HL-60 (cell line): ENCODE measurements around the gene RPS4Y2.

Experiments used
- DNase-seq, 2 experiments: peaks; one replicate each; pipeline ENCODE4 v3.0.0-alpha.2; 2010 to 2020; ENCODE audit warnings: low read depth in 1 of 2, low spot score in 1 of 2
- H3K27ac ChIP-seq: fragments of 250-450 bp; sonication (Bioruptor Pico); replicated peaks from 2 replicates; pipeline ENCODE4 v1.5.1; 2020; ENCODE audit warnings: mild to moderate bottlenecking, moderate library complexity
- H3K27me3 ChIP-seq: fragments of 250-450 bp; sonication (Bioruptor Pico); 2 replicates; pipeline ENCODE4 v1.5.1; 2021; ENCODE audit warnings: mild to moderate bottlenecking, moderate library complexity; ENCODE audit not compliant: insufficient read depth, poor library complexity, severe bottlenecking
- H3K4me3 ChIP-seq: replicated peaks from 2 replicates; pipeline ENCODE4 v1.5.1; 2011; ENCODE audit warnings: mild to moderate bottlenecking, control low read depth, low read length; ENCODE audit not compliant: insufficient read depth
- CTCF ChIP-seq: IDR thresholded peaks from one replicate; pipeline ENCODE4 v1.5.1; 2011; ENCODE audit warnings: low read length, control low read depth, inconsistent platforms; ENCODE audit not compliant: insufficient read depth
- GABPA ChIP-seq: IDR thresholded peaks from 2 replicates; pipeline ENCODE4 v1.6.1; 2012; ENCODE audit warnings: low read depth
- POLR2AphosphoS5 ChIP-seq: IDR thresholded peaks from 2 replicates; pipeline ENCODE4 v1.6.1; 2012; ENCODE audit warnings: low read depth
- REST ChIP-seq: IDR thresholded peaks from 2 replicates; pipeline ENCODE4 v1.6.1; 2012; ENCODE audit warnings: low read depth; ENCODE audit not compliant: insufficient replicate concordance
- SPI1 ChIP-seq: IDR thresholded peaks from 2 replicates; pipeline ENCODE4 v1.6.1; 2012; ENCODE audit warnings: low read depth, mild to moderate bottlenecking, borderline replicate concordance

RPS4Y2 gene

GRCh38 chrY:20813459-20813858, 57.6 kb downstream of the RPS4Y2 start:
- no peak overlapping the region for H3K4me3 ChIP-seq
- DNase-seq = no peak
- no peaks in the 10 kb centered on the region for H3K27me3 ChIP-seq
- TF ChIP-seq GABPA (no peak), CTCF (no peak), REST (no peak), POLR2AphosphoS5 (no peak), SPI1 (no peak)
- no peak overlapping the region for H3K27ac ChIP-seq

- no peak for DNase-seq
- no peak overlapping the region for H3K4me3 ChIP-seq
- TF ChIP-seq POLR2AphosphoS5 = no peak
- TF ChIP-seq GABPA = no peak
- TF ChIP-seq SPI1 = no peak
- TF ChIP-seq CTCF = no peak
- TF ChIP-seq REST = no peak
- H3K27ac ChIP-seq = no peak overlapping the region
- no peaks in the 10 kb centered on the region for H3K27me3 ChIP-seq
Measured at GRCh38 chrY:20814794-20815193, 58.9 kb downstream of the RPS4Y2 start.

- Histone ChIP-seq H3K4me3 (no peak overlapping the region), H3K27ac (no peak overlapping the region), H3K27me3 (no peaks in the 10 kb centered on the region)
- no peak for TF ChIP-seq SPI1
- TF ChIP-seq REST = no peak
- no peak for TF ChIP-seq GABPA
- no peak for TF ChIP-seq CTCF
- TF ChIP-seq POLR2AphosphoS5 = no peak
- no peak for DNase-seq
Measured at GRCh38 chrY:20817067-20817466, 61.2 kb downstream of the RPS4Y2 start.
